Renal cortex interstitium (tissue), 11 donors: ENCODE data around the gene TMC1. TPM values are rescaled to one million over a fixed set of nuclear protein-coding genes. Genes with fewer than 3 reads are reported as not detected.

ENCODE experiments used
- DNase-seq, 11 donors: peaks; one replicate each; pipeline ENCODE4 v3.0.0-alpha.2; 2013; ENCODE audit warnings: low read depth in 9 of 11, low spot score in 4 of 11; ENCODE audit errors: extremely low read depth in 1 of 11
- polyA plus RNA-seq, 3 donors: library from polyadenylated mRNA; unstranded; fragments of 120-200 nt; gene quantifications; one replicate each; pipeline ENCODE4 v1.2.1, GENCODE V29; 2013; ENCODE audit not compliant: insufficient read length in 3 of 3

TMC1 gene
- polyA plus RNA-seq, 3 donors = 0.53 to 1.4 (median 0.74) TPM

DNA sequence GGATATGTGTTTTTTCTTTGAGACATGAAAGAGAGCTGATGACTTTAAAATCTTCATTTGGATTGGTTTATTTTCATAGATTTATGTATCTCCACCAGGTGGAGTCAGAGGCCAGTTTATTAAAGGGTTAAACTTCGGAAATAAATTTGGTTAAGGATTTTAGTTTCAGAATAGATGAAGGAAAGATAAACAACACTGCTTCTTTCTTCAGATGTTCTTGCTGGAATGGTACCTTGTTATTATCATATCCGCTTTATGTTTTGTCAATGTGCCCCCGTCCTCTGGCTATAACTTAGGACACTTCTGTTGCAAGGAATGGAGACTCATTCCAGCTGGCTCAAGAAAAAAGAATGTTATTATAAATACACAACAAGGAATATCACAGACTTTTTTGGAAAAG lies 350.3 kb downstream of the TMC1 start:
- DNase-seq = no peak

DNA sequence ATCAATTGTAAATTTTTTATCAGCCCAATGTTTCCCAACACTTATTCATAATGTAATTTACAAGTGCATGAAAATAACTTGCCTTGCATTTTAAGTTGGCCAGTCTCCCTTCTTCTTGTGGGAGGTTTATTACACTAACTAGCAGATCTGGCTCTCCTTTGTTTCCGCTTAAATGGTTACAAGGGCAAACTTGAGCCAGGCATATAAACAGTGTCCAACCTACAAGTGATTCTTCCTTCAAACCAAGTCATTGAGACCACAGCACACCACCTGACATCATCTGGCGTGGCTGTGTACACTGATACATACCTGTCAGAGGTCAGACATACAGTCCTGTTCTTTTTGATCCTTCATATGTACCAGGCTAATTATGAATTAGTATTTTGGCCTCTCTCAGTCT lies 351.3 kb downstream of the TMC1 start:
- DNase-seq = peak in 2 of 11 donors; percentile 22 to 26

GRCh38 chr9:72873456-72873855 lies 352.0 kb downstream of the TMC1 start:
- DNase-seq = no peak

DNA sequence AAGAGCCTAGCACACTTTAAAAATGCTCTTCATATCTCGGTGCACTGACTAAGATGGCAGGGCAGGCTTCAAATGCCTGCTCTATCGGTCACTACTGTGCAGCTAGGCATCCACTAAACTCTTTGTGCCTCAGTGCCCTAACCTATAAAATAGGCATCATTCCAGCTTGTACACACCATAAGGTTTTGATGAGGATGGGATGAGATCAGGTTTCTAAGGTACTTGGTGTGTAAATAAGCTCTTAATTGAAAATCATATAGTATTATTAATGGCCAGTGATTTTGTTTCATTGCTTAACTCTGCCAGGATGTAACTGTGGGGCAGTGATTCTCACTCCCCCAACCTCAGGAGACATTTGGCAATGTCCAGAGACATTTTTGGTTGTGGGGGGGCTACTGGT lies 352.9 kb downstream of the TMC1 start:
- no peak for DNase-seq

DNA sequence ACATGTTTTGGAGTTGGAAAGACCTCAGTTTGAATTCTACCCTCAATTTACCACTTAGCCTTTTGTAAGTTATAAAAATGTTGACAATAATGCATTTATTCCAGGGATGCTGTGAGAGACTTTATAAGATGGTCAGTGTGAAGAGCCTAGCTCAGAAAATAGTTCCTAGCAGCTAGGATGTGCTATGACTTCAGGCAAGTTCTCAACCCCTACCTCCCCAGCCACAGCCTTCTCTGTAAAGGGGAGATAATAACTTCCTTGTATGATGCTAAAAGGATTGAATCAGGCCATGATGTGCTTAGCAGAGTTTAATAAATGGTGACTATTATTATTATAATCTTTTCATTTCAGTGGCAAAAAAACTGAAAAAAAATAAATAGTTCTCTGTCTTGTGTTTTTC lies 353.8 kb downstream of the TMC1 start:
- DNase-seq = no peak

DNA sequence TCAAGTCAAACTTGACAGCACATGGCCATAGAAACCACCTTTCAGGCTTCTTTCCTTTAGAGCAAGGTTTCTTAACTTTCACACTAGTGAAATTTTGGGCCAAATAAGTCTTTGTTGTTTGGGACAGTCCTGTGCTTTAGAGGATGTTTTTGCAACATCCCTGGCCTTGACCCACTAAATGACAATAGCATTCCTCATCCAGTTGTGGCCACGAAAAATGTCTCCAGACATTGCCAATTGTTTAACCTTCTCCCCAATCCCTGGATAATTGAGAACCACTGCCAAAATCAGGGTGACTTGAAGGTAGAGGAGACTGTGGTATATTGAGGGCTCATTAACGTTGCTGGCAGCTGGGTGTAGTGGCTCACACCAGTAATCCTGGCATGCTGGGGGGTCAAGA lies 359.4 kb downstream of the TMC1 start:
- DNase-seq = no peak

DNA sequence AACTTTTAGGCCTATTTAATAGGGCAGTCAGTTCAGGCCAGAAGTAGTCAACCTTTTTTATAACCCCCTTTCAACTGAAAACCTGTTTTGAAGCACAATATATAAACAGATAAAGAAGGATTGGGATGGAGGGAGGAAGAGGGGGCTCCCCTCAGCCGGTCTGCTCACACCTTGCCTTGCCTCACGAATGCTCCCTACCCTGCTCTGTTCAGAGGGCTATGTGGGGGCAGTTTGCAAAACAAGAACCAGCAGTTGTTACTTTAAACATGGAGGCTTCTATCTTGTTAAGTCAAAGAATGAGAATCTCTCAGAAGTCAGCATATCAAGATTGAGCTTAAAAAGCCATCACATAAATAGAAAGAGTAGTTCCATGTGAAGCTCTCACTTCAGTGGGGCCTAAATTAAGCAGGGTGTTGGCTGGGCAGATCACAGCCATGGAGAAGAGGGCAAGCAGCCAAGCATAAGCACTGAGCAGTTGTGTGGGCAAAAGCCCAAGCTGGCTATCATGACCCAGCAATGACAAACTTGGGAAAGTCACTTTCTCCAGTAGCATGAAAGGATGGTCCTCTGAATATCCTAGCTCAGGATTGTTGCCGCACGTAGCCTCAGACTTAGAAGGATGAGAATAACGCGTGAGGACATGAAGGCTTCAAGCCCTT lies 360.8 kb downstream of the TMC1 start:
- no peak for DNase-seq

GRCh38 chr9:72883875-72884274 lies 362.5 kb downstream of the TMC1 start:
- no peak for DNase-seq

GRCh38 chr9:72884508-72884907 lies 363.1 kb downstream of the TMC1 start:
- DNase-seq = no peak

Other genes with a start within 250 kb of the TMC1 start
- gene ZFAND5, start 156.4 kb upstream of the TMC1 start, polyA plus RNA-seq = 100 to 1,000 TPM; 186 to 235 (median 211) TPM